Measurements from ENCODE around the gene MSI2. TPM values are rescaled to one million over a fixed set of nuclear protein-coding genes. Genes with fewer than 3 reads are reported as not detected.

The MSI2 gene
- total RNA-seq, 1 donor from 2014 or later, result 140 TPM

GRCh38 chr17:57654040-57654775 is 397.9 kb downstream of the MSI2 start:
- peaks cover 15% of the 10 kb centered on the region for H3K36me3 Mint-ChIP-seq (ENCODE audit: low read depth)
- no peaks in the 10 kb centered on the region for H3K27me3 Mint-ChIP-seq (ENCODE audit: low read depth)
- TF ChIP-seq, protein P1, sequence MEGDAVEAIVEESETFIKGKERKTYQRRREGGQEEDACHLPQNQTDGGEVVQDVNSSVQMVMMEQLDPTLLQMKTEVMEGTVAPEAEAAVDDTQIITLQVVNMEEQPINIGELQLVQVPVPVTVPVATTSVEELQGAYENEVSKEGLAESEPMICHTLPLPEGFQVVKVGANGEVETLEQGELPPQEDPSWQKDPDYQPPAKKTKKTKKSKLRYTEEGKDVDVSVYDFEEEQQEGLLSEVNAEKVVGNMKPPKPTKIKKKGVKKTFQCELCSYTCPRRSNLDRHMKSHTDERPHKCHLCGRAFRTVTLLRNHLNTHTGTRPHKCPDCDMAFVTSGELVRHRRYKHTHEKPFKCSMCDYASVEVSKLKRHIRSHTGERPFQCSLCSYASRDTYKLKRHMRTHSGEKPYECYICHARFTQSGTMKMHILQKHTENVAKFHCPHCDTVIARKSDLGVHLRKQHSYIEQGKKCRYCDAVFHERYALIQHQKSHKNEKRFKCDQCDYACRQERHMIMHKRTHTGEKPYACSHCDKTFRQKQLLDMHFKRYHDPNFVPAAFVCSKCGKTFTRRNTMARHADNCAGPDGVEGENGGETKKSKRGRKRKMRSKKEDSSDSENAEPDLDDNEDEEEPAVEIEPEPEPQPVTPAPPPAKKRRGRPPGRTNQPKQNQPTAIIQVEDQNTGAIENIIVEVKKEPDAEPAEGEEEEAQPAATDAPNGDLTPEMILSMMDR (conservative IDR thresholded peaks at IDR 0.05), result no peak
- H3K9me3 Mint-ChIP-seq, result no peaks in the 10 kb centered on the region
- H3K4me1 Mint-ChIP-seq, result peaks cover 25% of the 10 kb centered on the region
- H3K27ac Mint-ChIP-seq (ENCODE audit: unreplicated experiment), result no peak overlapping the region
- H3K4me3 Mint-ChIP-seq, result no peak overlapping the region
- no peak for DNase-seq (ENCODE audit: low read depth, low spot score)

GRCh38 chr17:57655553-57655952 is 399.2 kb downstream of the MSI2 start:
- Mint-ChIP-seq H3K27me3 (ENCODE audit: low read depth) (no peaks in the 10 kb centered on the region), H3K27ac (ENCODE audit: unreplicated experiment) (peak overlapping the region; percentile 38), H3K9me3 (no peaks in the 10 kb centered on the region), H3K4me3 (no peak overlapping the region), H3K4me1 (peaks cover 23% of the 10 kb centered on the region), H3K36me3 (ENCODE audit: low read depth) (peaks cover 16% of the 10 kb centered on the region)
- TF ChIP-seq, protein P1 (conservative IDR thresholded peaks at IDR 0.05), result no peak
- no peak for DNase-seq (ENCODE audit: low read depth, low spot score)

- no peak overlapping the region for H3K4me3 Mint-ChIP-seq
- TF ChIP-seq, protein P1 (conservative IDR thresholded peaks at IDR 0.05), result no peak
- H3K4me1 Mint-ChIP-seq, result peaks cover 27% of the 10 kb centered on the region
- H3K27me3 Mint-ChIP-seq (ENCODE audit: low read depth), result no peaks in the 10 kb centered on the region
- H3K36me3 Mint-ChIP-seq (ENCODE audit: low read depth), result peaks cover 18% of the 10 kb centered on the region
- no peak overlapping the region for H3K27ac Mint-ChIP-seq (ENCODE audit: unreplicated experiment)
- DNase-seq (ENCODE audit: low read depth, low spot score), result no peak
- H3K9me3 Mint-ChIP-seq, result no peaks in the 10 kb centered on the region
Measured at GRCh38 chr17:57657211-57657610, 400.9 kb downstream of the MSI2 start.

- peaks cover 68% of the 10 kb centered on the region for H3K4me1 Mint-ChIP-seq
Measured at GRCh38 chr17:57662041-57662440, 405.7 kb downstream of the MSI2 start.

GRCh38 chr17:57662644-57663308 is 406.5 kb downstream of the MSI2 start:
- Mint-ChIP-seq H3K27ac (ENCODE audit: unreplicated experiment) (peak overlapping the region; percentile 97), H3K36me3 (ENCODE audit: low read depth) (peaks cover 3% of the 10 kb centered on the region), H3K9me3 (no peaks in the 10 kb centered on the region), H3K4me3 (peak overlapping the region; percentile 82), H3K4me1 (peaks cover 66% of the 10 kb centered on the region), H3K27me3 (ENCODE audit: low read depth) (no peaks in the 10 kb centered on the region)
- peak; percentile 90 for DNase-seq (ENCODE audit: low read depth, low spot score)
- TF ChIP-seq, protein P1 (conservative IDR thresholded peaks at IDR 0.05), result no peak

More at GRCh38 chr17:57662041-57662440, 405.7 kb downstream of the MSI2 start:
- peaks cover 4% of the 10 kb centered on the region for H3K36me3 Mint-ChIP-seq (ENCODE audit: low read depth)
- H3K9me3 Mint-ChIP-seq, result no peaks in the 10 kb centered on the region
- H3K27ac Mint-ChIP-seq (ENCODE audit: unreplicated experiment), result no peak overlapping the region
- no peak for DNase-seq (ENCODE audit: low read depth, low spot score)
- TF ChIP-seq, protein P1 (conservative IDR thresholded peaks at IDR 0.05), result no peak
- H3K27me3 Mint-ChIP-seq (ENCODE audit: low read depth), result no peaks in the 10 kb centered on the region
- H3K4me3 Mint-ChIP-seq, result peak overlapping the region; percentile 82

All from neural crest cell (in vitro differentiated cells).